HG03558 (cell line): ENCODE data around the gene MRPL45.

Source experiments
- ATAC-seq: cut with Tn5 transposase; IDR thresholded peaks from one replicate; pipeline ENCODE4 v1.9.1; 2021; ENCODE audit warnings: moderate number of reproducible peaks; ENCODE audit not compliant: unreplicated experiment; ENCODE audit errors: extremely low read depth

The MRPL45 gene

GRCh38 chr17:38343608-38344419, 46.8 kb downstream of the MRPL45 start, which contains the start of gene GPR179:
Gene GPR179 (minus strand): TSS chr17:38343956. CDS start chr17:38343789, 167 bp downstream.
- no peak for ATAC-seq

- ATAC-seq, result no peak
Measured at GRCh38 chr17:38344420-38344745, 47.4 kb downstream of the MRPL45 start.

- ATAC-seq, result no peak
Measured at GRCh38 chr17:38345743-38346142, 48.8 kb downstream of the MRPL45 start.

GRCh38 chr17:38349097-38349730, 52.2 kb downstream of the MRPL45 start:
- ATAC-seq, result no peak

- no peak for ATAC-seq
Measured at GRCh38 chr17:38350035-38350434, 53.1 kb downstream of the MRPL45 start.

- ATAC-seq, result peak; percentile 63
Measured at GRCh38 chr17:38351412-38352222, 54.6 kb downstream of the MRPL45 start, which contains the start of gene SOCS7. Gene SOCS7 (plus strand): TSS chr17:38351844. CDS start chr17:38352053, 209 bp downstream.

- ATAC-seq, result no peak
Measured at GRCh38 chr17:38352245-38353085, 55.5 kb downstream of the MRPL45 start.

GRCh38 chr17:38353086-38353604, 56.2 kb downstream of the MRPL45 start:
- ATAC-seq, result no peak

- ATAC-seq, result no peak
Measured at GRCh38 chr17:38353668-38354067, 56.7 kb downstream of the MRPL45 start.

- ATAC-seq, result no peak
Measured at GRCh38 chr17:38354466-38354865, 57.5 kb downstream of the MRPL45 start.

GRCh38 chr17:38355251-38355650, 58.3 kb downstream of the MRPL45 start:
- no peak for ATAC-seq

- ATAC-seq, result no peak
Measured at GRCh38 chr17:38357486-38358123, 60.6 kb downstream of the MRPL45 start.

- ATAC-seq, result no peak
Measured at GRCh38 chr17:38358586-38359513, 61.9 kb downstream of the MRPL45 start.

GRCh38 chr17:38361694-38362465, 64.9 kb downstream of the MRPL45 start:
- ATAC-seq, result no peak

GRCh38 chr17:38363016-38363415, 66.0 kb downstream of the MRPL45 start:
- ATAC-seq, result no peak

GRCh38 chr17:38364741-38365140, 67.8 kb downstream of the MRPL45 start:
- ATAC-seq, result no peak

- ATAC-seq, result no peak
Measured at GRCh38 chr17:38369124-38369886, 72.3 kb downstream of the MRPL45 start.
